GM18520 (cell line): Measurements from ENCODE around the gene CLBA1.
"Not testable (repeated sequence)": the region's sequence is repeated elsewhere in the genome, so short reads cannot be mapped to it uniquely, and the experiment has no call there.

ENCODE experiments used
- ATAC-seq: cut with Tn5 transposase; IDR thresholded peaks from one replicate; pipeline ENCODE4 v1.9.1; 2021; ENCODE audit not compliant: unreplicated experiment

The CLBA1 gene

DNA sequence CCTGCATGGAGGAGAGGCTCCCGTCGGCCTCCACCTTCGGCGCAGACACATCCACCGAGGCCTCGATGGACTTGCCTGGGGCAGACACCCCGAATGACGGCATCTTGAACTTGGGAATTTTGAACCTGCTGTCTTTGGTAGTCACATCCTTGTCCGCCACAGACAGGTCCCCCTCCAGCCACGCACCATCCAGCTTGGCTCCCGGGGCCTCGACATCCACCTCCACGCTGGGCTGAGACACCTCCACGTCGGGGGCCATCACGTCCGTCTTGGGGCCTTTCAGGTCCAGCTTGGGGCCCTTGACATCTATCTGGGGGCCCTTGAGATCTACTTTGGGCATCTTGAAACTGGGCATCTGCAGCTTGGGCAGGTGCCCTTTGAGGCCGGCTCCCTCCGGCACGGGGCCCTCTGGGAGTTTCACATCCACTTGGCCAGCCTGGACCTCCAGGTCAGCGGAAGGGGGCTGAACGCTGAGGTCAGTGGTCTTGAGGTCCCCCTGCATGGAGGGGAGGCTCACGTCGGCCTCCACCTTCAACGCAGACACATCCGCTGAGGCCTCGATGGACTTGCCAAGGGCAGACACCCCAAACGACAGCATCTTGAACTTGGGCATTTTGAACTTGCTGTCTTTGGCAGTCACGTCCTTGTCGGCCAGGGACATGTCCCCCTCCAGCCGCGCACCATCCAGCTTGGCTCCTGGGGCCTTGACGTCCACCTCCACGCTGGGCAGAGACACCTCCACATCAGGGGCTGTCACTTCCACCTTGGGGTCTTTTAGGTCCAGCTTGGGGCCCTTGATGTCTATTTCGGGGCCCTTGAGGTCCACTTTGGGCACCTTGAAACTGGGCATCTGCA, 37.5 kb upstream of the CLBA1 start:
- ATAC-seq: not testable (repeated sequence)

DNA sequence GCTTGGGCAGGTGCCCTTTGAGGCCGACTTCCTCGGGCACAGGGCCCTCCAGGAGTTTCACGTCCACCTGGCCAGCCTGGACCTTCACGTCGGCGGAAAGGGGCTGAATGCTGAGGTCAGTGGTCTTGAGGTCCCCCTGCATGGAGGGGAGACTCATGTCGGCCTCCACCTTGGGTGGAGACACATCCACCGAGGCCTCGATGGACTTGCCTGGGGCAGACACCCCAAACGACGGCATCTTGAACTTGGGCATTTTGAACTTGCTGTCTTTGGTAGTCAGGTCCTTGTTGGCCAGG, 36.9 kb upstream of the CLBA1 start:
- ATAC-seq: no peak

DNA sequence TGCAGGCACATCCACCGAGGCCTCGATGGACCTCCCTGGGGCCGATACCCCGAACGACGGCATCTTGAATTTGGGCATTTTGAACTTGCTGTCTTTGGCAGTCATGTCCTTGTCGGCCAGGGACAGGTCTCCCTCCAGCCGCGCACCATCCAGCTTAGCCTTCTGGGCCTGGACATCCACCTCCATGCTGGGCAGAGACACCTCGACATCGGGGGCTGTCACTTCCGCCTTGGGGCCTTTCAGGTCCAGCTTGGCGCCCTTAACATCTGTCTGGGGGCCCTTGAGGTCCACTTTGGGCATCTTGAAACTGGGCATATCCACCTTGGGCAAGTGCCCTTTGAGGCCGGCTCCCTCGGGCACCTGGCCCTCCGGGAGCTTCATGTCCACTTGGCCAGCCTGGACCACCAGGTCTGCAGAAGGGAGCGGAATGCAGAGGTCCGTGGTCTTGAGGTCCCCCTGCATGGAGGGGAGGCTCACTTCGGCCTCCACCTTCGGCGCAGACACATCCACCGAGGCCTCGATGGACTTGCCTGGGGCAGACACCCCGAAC, 36.1 kb upstream of the CLBA1 start:
- not testable (repeated sequence) for ATAC-seq

DNA sequence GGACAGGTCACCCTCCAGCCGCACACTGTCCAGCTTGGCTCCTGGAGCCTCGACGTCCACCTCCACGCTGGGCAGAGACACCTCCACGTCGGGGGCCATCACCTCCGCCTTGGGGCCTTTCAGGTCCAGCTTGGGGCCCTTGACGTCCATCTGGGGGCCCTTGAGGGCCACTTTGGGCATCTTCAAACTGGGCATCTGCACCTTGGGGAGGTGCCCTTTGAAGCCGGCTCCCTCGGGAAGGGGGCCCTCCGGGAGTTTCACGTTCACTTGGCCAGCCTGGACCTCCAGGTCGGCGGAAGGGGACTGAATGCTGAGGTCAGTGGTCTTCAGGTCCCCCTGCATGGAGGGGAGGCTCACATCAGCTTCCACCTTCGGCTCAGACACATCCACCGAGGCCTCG, 35.6 kb upstream of the CLBA1 start:
- ATAC-seq: no peak

GRCh38 chr14:104950701-104951100, 34.9 kb upstream of the CLBA1 start:
- not testable (repeated sequence) for ATAC-seq

DNA sequence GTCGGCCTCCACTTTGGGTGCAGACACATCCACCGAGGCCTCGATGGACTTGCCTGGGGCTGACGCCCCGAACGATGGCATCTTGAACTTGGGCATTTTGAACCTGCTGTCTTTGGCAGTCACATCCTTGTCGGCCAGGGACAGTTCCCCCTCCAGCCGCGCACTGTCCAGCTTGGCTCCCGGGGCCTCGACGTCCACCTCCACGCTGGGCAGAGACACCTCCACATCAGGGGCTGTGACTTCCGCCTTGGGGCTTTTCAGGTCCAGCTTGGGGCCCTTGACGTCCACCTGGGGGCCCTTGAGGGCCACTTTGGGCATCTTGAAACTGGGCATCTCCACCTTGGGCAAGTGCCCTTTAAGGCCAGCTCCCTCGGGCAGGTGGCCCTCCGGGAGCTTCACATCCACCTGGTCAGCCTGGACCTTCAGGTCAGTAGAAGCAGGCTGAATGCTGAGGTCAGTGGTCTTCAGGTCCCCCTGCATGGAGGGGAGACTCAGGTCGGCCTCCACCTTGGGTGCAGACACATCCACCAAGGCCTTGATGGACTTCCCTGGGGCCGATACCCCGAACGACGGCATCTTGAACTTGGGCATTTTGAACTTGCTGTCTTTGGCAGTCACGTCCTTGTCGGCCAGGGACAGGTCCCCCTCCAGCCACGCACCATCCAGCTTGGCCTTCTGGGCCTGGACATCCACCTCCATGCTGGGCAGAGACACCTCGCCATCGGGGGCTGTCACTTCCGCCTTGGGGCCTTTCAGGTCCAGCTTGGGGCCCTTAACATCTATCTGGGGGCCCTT, 33.5 kb upstream of the CLBA1 start:
- not testable (repeated sequence) for ATAC-seq

- ATAC-seq: no peak
Measured at GRCh38 chr14:104953097-104953496, 32.5 kb upstream of the CLBA1 start.

DNA sequence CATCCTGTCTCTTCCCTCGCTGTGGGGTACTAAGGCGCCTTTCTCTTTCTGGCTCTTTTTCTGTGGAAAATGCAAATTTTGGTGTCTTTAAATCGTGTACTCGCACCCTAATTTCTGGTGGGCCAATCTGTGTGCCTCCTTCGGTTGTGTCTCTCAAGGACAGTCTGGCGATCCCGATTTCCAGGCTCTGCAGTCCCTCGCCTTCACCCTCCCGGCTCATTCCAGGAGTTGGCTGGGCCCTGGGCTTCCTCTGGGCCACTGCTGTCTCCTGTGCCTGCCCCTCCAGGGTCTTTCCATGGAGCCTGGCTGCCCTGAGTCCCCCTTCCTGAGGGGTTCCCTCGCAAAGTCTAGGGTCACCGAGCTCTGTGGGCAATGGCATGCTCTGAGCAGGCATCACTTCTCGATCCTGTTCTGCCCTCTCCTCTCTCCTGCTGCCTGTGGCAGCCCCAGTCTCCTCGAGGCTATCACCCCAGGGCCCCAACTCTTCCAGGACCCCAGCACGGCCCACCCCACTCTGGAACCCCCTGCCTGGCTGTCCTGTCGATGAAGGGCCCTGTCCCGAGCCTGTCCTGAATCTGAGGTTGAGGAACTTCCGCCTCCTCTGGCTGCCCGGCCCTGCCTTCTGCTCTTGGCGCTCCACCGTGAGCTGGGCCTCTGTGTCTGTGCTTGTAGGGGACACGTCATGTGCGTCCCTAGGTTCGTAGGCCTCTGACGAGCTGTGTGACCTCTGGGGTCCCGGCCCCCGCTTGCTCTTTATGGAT, 31.5 kb upstream of the CLBA1 start:
- no peak for ATAC-seq

DNA sequence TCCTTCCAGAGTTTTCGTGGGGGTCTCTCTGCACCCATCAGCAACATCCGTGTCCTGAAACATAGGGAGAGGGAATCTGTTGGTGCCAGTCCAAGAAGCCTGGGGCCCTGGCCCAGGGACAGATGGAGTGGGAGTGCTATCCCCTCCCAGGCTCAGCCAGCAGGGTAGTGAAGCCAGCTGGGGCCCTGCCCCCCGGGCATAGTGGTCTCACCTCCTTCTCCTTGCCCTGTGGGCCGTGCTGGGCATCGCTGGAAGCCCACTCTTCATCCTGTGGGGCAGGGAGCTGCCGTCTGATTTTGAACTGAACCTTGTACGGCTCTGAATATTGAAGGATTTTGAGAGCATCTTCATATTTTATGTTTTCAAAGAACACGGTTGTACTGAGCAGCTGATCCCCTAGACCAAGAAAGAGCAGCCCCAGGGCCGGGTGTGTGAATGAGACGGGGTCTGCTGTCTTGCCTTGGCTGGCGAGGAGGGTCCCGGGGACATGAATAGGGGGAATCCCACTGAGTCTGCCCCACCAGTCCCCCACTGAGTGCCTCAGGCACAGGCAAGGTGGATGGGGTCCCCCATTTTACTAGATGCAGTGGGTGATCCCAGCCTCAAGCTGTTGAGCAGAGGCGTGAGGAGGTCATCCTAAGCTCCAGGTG, 30.7 kb upstream of the CLBA1 start:
- no peak for ATAC-seq

DNA sequence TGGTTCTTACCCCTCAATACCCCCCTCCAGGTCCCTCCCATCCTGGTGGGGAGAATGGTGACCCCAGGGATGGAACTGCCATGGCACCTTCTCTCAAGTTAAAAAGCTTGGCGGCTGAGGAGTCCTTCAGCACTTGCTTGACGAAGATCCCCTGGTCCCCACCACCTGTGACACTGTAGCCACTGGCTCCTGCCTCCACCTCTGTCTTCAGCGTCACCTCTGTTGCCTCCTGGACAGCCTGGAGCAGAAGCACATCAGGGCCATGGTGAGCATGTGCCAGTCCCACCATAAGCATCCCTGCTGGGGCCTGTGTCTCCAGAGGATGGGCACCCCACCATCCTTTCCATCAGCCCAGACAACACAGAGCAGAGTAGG, 30.2 kb upstream of the CLBA1 start:
- no peak for ATAC-seq

DNA sequence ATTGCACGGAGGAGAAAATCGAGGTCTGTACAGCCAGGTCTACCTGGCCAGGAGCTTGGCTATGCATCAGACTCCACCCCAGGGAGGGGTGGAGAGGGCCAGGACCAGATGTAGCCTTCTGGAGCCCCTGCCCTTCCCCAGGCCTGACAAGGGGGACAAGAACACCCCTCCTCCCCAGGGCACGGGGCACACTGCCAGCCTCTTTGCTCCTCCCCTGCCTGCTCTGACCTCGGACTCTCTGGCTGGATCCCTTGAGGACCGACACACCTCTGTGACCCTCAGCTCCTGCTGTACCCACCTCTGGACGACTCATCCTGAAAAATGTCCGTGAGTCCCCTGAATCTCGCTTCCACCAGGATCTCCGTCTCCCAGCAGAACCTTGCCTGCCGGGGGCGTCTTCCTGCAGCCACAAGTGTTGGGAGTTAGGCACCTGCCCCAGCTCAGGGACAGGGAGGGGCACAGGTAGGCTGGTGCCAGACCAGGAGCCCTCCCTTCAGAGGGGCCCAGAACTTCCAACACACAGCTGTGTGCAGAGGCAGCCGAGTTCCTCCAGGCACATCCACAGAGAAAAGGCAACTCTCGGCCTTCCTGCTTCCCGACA, 29.2 kb upstream of the CLBA1 start:
- ATAC-seq: no peak

DNA sequence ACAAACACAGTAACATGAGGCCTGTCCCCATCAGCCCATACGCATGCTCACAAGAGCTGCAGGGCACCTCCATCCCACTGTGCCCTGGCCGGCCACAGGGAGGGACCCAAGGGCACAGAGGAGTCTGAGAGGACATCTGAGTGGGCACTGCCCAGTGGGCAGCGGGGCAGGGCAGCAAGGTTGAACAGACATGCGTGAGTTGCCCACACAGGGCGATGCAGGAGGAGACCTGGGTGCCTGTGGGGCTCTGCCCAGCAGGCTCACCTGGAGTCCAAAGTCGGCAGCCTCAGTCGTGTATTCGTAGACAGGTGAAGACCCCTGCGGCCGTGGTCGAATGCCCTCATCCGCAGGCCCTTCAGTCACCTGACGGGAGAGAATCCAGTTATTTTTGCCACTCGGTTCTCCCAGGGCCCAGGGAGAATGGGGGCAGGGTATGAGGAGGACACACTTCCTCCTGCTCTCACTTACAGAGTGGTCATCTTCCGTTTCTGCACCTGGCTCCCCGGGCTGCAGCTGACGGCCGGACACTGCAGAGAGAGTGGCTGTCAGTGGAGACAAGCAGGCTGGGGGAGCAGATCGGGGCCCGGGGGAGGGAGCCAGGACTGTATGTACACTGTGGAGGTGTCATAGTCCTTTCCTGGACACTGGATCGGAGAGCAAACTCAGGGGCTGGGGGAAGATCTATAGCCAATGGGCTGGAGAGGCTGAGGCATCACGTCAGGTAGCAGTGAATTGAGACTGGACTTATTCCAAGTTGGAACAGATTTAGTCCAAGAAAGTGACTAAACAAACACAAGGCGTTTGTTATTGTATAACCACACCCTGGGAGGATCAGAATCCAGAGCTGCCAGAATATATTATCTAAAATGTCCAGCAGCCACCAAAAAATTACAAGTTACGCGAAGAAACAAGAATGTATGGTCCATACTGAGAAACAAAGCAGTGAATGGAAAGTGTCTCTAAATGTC, 28.2 kb upstream of the CLBA1 start:
- no peak for ATAC-seq

DNA sequence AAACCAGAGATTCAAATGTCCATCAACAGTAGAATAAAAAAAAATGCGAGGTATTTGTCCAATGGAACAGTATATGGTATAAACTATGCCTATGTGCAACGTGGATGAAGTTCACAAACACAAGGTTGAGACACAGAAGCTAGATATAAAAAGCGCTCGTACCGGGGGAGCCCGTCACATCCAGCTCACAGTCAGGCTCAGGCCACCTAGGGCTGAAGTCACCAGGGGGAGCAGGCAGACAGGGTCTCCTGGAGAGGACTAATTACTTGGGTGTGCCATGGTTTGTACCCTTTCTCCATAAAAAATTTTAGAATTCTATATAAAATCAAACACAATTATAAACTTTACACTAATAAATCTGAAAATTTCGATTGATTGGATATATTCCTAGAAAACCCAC, 21.0 kb upstream of the CLBA1 start:
- ATAC-seq: no peak

DNA sequence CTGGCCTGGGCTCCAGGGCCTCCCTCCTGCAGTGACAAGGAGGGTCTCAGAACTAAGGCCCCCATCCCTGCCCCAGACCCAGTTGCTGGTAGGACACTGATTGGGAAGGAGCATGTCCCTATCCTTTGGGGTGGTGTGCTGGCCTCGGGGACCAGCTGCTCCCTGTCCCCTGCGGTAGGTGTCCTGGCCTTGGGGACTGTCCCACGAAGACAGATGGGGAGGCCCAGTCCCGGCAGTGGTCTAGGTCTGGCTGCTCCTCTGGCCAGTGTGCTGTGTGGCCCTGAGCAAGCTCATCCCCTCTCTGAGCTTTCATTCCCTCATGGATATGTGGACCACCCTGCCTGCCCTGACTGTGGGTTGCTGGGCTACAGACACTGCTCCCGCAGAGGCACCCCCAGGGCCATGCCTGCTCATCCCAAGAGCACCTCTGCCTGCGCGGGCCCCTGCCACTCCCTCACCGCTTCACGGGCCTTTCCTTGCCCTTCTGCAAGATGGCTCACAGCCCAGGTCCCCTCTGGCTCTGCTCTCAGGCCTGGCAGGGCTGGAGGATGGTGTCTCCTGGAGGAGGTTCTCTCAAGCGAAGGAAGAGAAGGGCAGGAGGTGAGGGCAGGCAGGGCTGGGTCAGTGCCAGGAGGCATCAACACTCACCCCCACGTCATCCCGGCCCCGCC, 19.9 kb upstream of the CLBA1 start:
- ATAC-seq: no peak

GRCh38 chr14:104966261-104966865, 19.2 kb upstream of the CLBA1 start:
- ATAC-seq: no peak

GRCh38 chr14:104966981-104967385, 18.6 kb upstream of the CLBA1 start:
- no peak for ATAC-seq

DNA sequence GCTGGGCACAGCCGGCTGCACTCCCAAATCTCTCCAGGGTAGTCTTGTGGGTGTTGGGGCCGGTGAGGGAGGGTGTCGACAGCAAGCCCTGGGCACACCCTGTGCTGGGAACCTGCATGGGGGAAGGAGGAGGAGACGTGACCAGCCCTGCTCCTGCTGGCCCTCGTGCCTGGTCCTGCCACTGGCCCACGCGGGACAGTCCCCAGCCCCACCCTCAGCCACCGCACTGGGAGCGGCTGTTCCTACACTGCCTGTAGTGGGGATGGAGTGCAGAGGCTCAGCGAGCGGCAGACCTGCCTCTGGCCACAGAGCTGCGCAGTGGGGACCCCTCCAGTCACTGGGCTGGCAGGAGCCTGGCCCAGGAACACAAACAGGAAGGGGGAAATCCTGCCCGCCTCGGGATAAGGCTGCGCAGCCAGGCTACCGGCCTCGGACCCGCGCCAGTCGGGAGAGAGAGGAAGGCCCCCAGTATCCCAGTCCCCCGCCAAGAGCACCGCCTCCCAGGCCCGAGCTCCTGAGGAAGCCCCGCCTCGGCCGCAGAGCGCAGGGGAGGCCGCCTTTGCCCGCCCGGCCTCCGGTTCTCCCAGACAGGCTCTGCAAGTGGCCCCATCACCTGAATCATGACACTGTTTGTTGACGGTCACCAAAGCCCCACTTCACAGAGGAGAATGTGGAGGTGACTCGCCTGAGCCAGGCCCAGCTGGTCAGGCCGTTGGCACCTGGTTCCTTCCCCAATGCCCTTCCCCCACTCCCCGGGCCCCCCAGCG, 18.0 kb upstream of the CLBA1 start:
- ATAC-seq: no peak

- no peak for ATAC-seq
Measured at GRCh38 chr14:104968153-104968527, 17.4 kb upstream of the CLBA1 start.
